HepG2 (cell line): Measurements from ENCODE around the gene SLC17A9. TPM values are rescaled to one million over a fixed set of nuclear protein-coding genes. Genes with fewer than 3 reads are reported as not detected.

Experiments used
- DNMT1 ChIP-seq: sonication (generic); formaldehyde crosslinking; IDR thresholded peaks from 2 replicates; pipeline ENCODE4 v1.5.1; 2020; ENCODE audit warnings: mild to moderate bottlenecking, missing genetic modification reagents
- JDP2 ChIP-seq: sonication (generic); formaldehyde crosslinking; IDR thresholded peaks from 2 replicates; pipeline ENCODE4 v1.8.1; 2022; ENCODE audit warnings: missing genetic modification reagents, borderline replicate concordance
- NFAT5 ChIP-seq: sonication (generic); formaldehyde crosslinking; IDR thresholded peaks from 2 replicates; pipeline ENCODE4 v1.4.0; 2020; ENCODE audit warnings: missing genetic modification reagents
- PITX1 ChIP-seq: sonication (generic); formaldehyde crosslinking; IDR thresholded peaks from 2 replicates; pipeline ENCODE4 v1.5.1; 2020; ENCODE audit warnings: mild to moderate bottlenecking, missing genetic modification reagents
- RBFOX2 ChIP-seq: fragments of 200-400 bp; formaldehyde crosslinking; IDR thresholded peaks from 2 replicates; pipeline ENCODE4 v1.6.1; 2017; ENCODE audit warnings: low read depth, mild to moderate bottlenecking, low read length
- WIZ ChIP-seq: sonication (generic); formaldehyde crosslinking; IDR thresholded peaks from 2 replicates; pipeline ENCODE4 v1.5.1; 2020; ENCODE audit warnings: mild to moderate bottlenecking, missing genetic modification reagents
- ZBTB14 ChIP-seq: sonication (generic); formaldehyde crosslinking; IDR thresholded peaks from 2 replicates; pipeline ENCODE4 v1.4.0; 2020; ENCODE audit warnings: missing genetic modification reagents
- ZNF329 ChIP-seq: sonication (generic); formaldehyde crosslinking; IDR thresholded peaks from 2 replicates; pipeline ENCODE4 v1.9.0; 2021; ENCODE audit warnings: low read depth, mild to moderate bottlenecking, missing genetic modification reagents
- ZNF350 ChIP-seq: sonication (generic); formaldehyde crosslinking; IDR thresholded peaks from 2 replicates; pipeline ENCODE4 v1.4.0; 2020; ENCODE audit warnings: mild to moderate bottlenecking, low read depth, missing genetic modification reagents, borderline replicate concordance
- polyA plus RNA-seq, 8 experiments: library from polyadenylated mRNA; depleted of rRNA in 3 of 8; stranded (reverse) in 7 of 8; unstranded in 1 of 8; fragments of >200 nt; fragmentation: Illumina TruSeq in 4 of 8; extraction: Trizol in 4 of 8; gene quantifications; 2 replicates each; pipeline versions ENCODE4 v1.2.1 to v1.2.3, GENCODE V29; 2011 to 2016; ENCODE audit warnings: low read depth in 4 of 8, missing spikeins in 1 of 8, mixed read lengths in 1 of 8; ENCODE audit not compliant: insufficient read depth in 1 of 8
- total RNA-seq, 5 experiments: library from RNA; depleted of rRNA; stranded (reverse); fragments of >200 nt; fragmentation: Illumina TruSeq; extraction: Trizol; gene quantifications; 2 replicates each; pipeline ENCODE4 v1.2.3, GENCODE V29; 2016; ENCODE audit warnings: low read depth in 1 of 5
- TF ChIP-seq, protein P1 (sequence below): IDR thresholded peaks from 2 replicates; pipeline ENCODE4 v1.6.1; 2016
- TF ChIP-seq, protein P2 (sequence below): IDR thresholded peaks from 2 replicates; pipeline ENCODE4 v1.6.1; 2012; ENCODE audit warnings: inconsistent platforms
- TF ChIP-seq, protein P3 (sequence below), 2 experiments: sonication (generic) in 1 of 2; formaldehyde crosslinking in 1 of 2; IDR thresholded peaks; 2 replicates each; pipeline versions ENCODE4 v1.6.1 to v1.9.0; 2014 to 2022; ENCODE audit warnings: antibody characterized with exemption in 1 of 2, borderline replicate concordance in 1 of 2, inconsistent platforms in 1 of 2, low read depth in 1 of 2, missing genetic modification reagents in 1 of 2

SLC17A9 gene
- total and polyA plus RNA-seq, 2 of the 13 experiments (the other 11 are each of a cell fraction or from before 2014, with no cell fraction given): 110 to 191 TPM

DNA sequence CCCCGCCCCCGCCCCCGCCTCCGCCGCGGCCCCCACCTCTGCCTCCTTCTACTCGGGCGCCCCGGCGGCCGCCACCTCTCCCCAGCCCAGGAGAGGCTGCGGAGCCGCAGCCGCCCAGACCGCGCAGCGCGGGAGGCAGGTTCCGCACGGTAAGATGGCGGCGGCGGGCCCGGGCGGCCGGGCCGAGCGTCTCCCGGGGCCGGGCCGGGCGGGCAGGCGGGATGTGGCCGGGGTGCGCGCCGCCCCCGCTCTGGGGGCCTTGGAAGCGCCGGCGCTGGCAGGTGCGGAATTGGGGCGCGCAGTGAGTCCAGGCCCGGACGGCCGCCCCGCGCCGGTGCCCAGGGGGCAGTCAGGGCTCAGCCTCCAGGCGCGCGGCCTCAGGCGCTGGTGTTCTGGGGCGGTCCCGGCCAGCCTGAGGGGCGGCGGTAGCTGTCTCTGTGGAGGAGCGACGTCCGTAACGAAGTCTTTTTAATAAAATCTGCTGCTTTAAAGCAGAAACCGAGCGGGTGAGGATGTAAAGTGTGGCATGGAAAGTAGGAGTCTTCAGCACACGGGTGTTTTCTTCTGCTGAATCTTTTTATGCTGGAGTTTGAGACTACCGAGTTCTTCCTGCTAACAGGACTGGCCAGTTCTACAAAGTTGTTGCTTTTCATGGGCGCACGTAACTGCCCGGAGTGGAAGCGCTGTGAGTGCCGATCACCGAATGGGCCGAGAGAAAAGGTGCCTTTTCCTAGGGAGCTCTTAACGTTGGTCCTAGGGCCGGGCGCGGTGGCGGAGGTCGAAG is 14.2 kb upstream of the SLC17A9 start, which contains the start of gene GID8 (continued):
- TF ChIP-seq NFAT5 (no peak; the same call in 1 of the 2 replicates), WIZ (CRISPR knock-in tag) (no peak), ZNF329 (no peak), DNMT1 (CRISPR knock-in tag) (peak; percentile 36; the same call in 1 of the 2 replicates), PITX1 (CRISPR knock-in tag) (no peak), RBFOX2 (no peak), ZNF350 (CRISPR knock-in tag) (no peak; the same call in 1 of the 2 replicates), JDP2 (CRISPR knock-in tag) (no peak), ZBTB14 (CRISPR knock-in tag) (no peak)
- TF ChIP-seq, protein P1, sequence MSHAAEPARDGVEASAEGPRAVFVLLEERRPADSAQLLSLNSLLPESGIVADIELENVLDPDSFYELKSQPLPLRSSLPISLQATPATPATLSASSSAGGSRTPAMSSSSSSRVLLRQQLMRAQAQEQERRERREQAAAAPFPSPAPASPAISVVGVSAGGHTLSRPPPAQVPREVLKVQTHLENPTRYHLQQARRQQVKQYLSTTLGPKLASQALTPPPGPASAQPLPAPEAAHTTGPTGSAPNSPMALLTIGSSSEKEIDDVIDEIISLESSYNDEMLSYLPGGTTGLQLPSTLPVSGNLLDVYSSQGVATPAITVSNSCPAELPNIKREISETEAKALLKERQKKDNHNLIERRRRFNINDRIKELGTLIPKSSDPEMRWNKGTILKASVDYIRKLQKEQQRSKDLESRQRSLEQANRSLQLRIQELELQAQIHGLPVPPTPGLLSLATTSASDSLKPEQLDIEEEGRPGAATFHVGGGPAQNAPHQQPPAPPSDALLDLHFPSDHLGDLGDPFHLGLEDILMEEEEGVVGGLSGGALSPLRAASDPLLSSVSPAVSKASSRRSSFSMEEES: no peak; the same call in 1 of the 2 replicates
- TF ChIP-seq, protein P2, sequence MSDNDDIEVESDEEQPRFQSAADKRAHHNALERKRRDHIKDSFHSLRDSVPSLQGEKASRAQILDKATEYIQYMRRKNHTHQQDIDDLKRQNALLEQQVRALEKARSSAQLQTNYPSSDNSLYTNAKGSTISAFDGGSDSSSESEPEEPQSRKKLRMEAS: 0 out of 2 replicates have a peak, but pooled peaks have one; percentile 16
- TF ChIP-seq, protein P3, sequence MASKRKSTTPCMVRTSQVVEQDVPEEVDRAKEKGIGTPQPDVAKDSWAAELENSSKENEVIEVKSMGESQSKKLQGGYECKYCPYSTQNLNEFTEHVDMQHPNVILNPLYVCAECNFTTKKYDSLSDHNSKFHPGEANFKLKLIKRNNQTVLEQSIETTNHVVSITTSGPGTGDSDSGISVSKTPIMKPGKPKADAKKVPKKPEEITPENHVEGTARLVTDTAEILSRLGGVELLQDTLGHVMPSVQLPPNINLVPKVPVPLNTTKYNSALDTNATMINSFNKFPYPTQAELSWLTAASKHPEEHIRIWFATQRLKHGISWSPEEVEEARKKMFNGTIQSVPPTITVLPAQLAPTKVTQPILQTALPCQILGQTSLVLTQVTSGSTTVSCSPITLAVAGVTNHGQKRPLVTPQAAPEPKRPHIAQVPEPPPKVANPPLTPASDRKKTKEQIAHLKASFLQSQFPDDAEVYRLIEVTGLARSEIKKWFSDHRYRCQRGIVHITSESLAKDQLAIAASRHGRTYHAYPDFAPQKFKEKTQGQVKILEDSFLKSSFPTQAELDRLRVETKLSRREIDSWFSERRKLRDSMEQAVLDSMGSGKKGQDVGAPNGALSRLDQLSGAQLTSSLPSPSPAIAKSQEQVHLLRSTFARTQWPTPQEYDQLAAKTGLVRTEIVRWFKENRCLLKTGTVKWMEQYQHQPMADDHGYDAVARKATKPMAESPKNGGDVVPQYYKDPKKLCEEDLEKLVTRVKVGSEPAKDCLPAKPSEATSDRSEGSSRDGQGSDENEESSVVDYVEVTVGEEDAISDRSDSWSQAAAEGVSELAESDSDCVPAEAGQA (IDR thresholded peaks at IDR 0.05; ENCODE audit: low read depth): no peak
- TF ChIP-seq, protein P3 (CRISPR knock-in tag; IDR thresholded peaks at IDR 0.05; ENCODE audit: borderline replicate concordance): no peak
